Astrocyte (in vitro differentiated cells and primary cell): ENCODE measurements around the gene SPEM3. TPM values are rescaled to one million over a fixed set of nuclear protein-coding genes. Genes with fewer than 3 reads are reported as not detected.

Experiments used
- DNase-seq: peaks from one replicate; pipeline ENCODE4 v3.0.0-alpha.2; 2010; ENCODE audit warnings: low read depth
- FAIRE-seq: peaks from 2 replicates; lab custom pipeline; 2011; peaks lifted over from hg19 to GRCh38; lab: Jason Lieb, UNC
- H2AFZ ChIP-seq: 2 replicates; pipeline ENCODE4 v1.6.0; 2012; ENCODE audit warnings: low read depth, low read length, inconsistent platforms
- H3K27ac ChIP-seq: 2 replicates; pipeline ENCODE4 v1.5.1; 2011; ENCODE audit warnings: low read depth, low read length, inconsistent platforms
- H3K27me3 ChIP-seq: 2 replicates; pipeline ENCODE4 v1.6.0; 2011; ENCODE audit warnings: low read length, inconsistent platforms; ENCODE audit not compliant: insufficient read depth
- H3K36me3 ChIP-seq: 2 replicates; pipeline ENCODE4 v1.5.1; 2011; ENCODE audit warnings: low read length, inconsistent platforms; ENCODE audit not compliant: insufficient read depth
- H3K4me1 ChIP-seq: 2 replicates; pipeline ENCODE4 v1.5.1; 2011; ENCODE audit warnings: low read length, inconsistent platforms; ENCODE audit not compliant: insufficient read depth
- H3K4me2 ChIP-seq: 2 replicates; pipeline ENCODE4 v1.6.0; 2012; ENCODE audit warnings: low read length, inconsistent platforms
- H3K4me3 ChIP-seq: 2 replicates; pipeline ENCODE4 v1.5.1; 2011; ENCODE audit warnings: low read depth, mild to moderate bottlenecking, low read length, inconsistent platforms; ENCODE audit not compliant: insufficient read depth
- H3K79me2 ChIP-seq: 2 replicates; pipeline ENCODE4 v1.6.0; 2012; ENCODE audit warnings: mild to moderate bottlenecking, low read length, inconsistent platforms; ENCODE audit not compliant: insufficient read depth
- H3K9ac ChIP-seq: 2 replicates; pipeline ENCODE4 v1.6.0; 2012; ENCODE audit warnings: mild to moderate bottlenecking, low read length, inconsistent platforms
- H3K9me3 ChIP-seq: 2 replicates; pipeline ENCODE4 v1.5.1; 2012; ENCODE audit warnings: low read depth, mild to moderate bottlenecking, low read length, inconsistent platforms; ENCODE audit not compliant: insufficient read depth
- H4K20me1 ChIP-seq: 2 replicates; pipeline ENCODE4 v1.6.0; 2012; ENCODE audit warnings: low read length, inconsistent platforms; ENCODE audit not compliant: insufficient read depth
- H3K27ac Mint-ChIP-seq: one replicate; pipeline ENCODE4 v1.8.0; 2021; ENCODE audit warnings: mild to moderate bottlenecking, mixed read lengths; ENCODE audit not compliant: unreplicated experiment
- H3K27me3 Mint-ChIP-seq: one replicate; pipeline ENCODE4 v1.8.0; 2021; ENCODE audit warnings: low read depth, mixed read lengths; ENCODE audit not compliant: unreplicated experiment
- H3K36me3 Mint-ChIP-seq: one replicate; pipeline ENCODE4 v1.8.0; 2021; ENCODE audit warnings: low read depth, mixed read lengths; ENCODE audit not compliant: unreplicated experiment
- H3K4me1 Mint-ChIP-seq: one replicate; pipeline ENCODE4 v1.8.0; 2021; ENCODE audit warnings: low read depth, mixed read lengths; ENCODE audit not compliant: unreplicated experiment
- H3K4me3 Mint-ChIP-seq: one replicate; pipeline ENCODE4 v1.8.0; 2021; ENCODE audit warnings: mild to moderate bottlenecking, moderate library complexity, mixed read lengths; ENCODE audit not compliant: unreplicated experiment
- H3K9me3 Mint-ChIP-seq: one replicate; pipeline ENCODE4 v1.8.0; 2021; ENCODE audit warnings: mild to moderate bottlenecking, mixed read lengths; ENCODE audit not compliant: unreplicated experiment
- CTCF ChIP-seq: IDR thresholded peaks from 2 replicates; pipeline ENCODE4 v1.5.1; 2011; ENCODE audit warnings: low read depth, mild to moderate bottlenecking, inconsistent platforms, low read length, moderate library complexity; ENCODE audit not compliant: insufficient read depth
- EZH2 ChIP-seq: IDR thresholded peaks from 2 replicates; pipeline ENCODE4 v1.6.1; 2012; ENCODE audit warnings: mild to moderate bottlenecking, low read length, inconsistent platforms; ENCODE audit not compliant: insufficient read depth
- total RNA-seq: library from RNA; stranded (reverse); gene quantifications from 2 replicates; pipeline ENCODE4 v1.2.1, GENCODE V29; 2021

Gene SPEM3
- total RNA-seq, 1 donor from 2014 or later, result not detected

- H3K4me3 ChIP-seq, result no peak overlapping the region
- peak; percentile 57 for DNase-seq
- Mint-ChIP-seq H3K27me3 (peaks cover 8% of the 10 kb centered on the region), H3K27ac (no peak overlapping the region), H3K9me3 (peaks cover 7% of the 10 kb centered on the region), H3K36me3 (peaks cover 26% of the 10 kb centered on the region), H3K4me1 (peaks cover 13% of the 10 kb centered on the region), H3K4me3 (peak overlapping the region; percentile 54)
- H3K9ac ChIP-seq, result no peak overlapping the region
- peak; percentile 5 for FAIRE-seq
- TF ChIP-seq CTCF, result no peak
- no peak for TF ChIP-seq EZH2
- H3K79me2 ChIP-seq, result no peaks in the 10 kb centered on the region
- H3K27ac ChIP-seq, result no peak overlapping the region
- peak overlapping the region; percentile 6 for H3K4me2 ChIP-seq
- peaks cover 18% of the 10 kb centered on the region for H3K4me1 ChIP-seq
- H4K20me1 ChIP-seq, result peaks cover 3% of the 10 kb centered on the region
- no peaks in the 10 kb centered on the region for H3K36me3 ChIP-seq
- H3K27me3 ChIP-seq, result peaks cover 39% of the 10 kb centered on the region
- no peak overlapping the region for H2AFZ ChIP-seq
- no peaks in the 10 kb centered on the region for H3K9me3 ChIP-seq
Observed at GRCh38 chr17:7443499-7444485, 15.1 kb downstream of the SPEM3 start.

GRCh38 chr17:7444682-7445618 is 16.3 kb downstream of the SPEM3 start, which contains the start of gene CHRNB1:
Gene CHRNB1, plus strand, starts transcription at chr17:7445061. Its CDS starts 67 bp downstream, at chr17:7445128.
- Histone ChIP-seq H3K4me1 (peaks cover 18% of the 10 kb centered on the region), H3K9me3 (no peaks in the 10 kb centered on the region), H3K79me2 (no peaks in the 10 kb centered on the region), H3K9ac (no peak within 1 kb of the TSS), H3K27ac (no peak within 1 kb of the TSS), H3K4me3 (peak within 1 kb of the TSS; percentile 54), H3K4me2 (peak within 1 kb of the TSS; percentile 83), H2AFZ (peak within 1 kb of the TSS; percentile 63), H3K27me3 (peaks cover 30% of the 10 kb centered on the region), H4K20me1 (no peaks in the 10 kb centered on the region), H3K36me3 (no peaks in the 10 kb centered on the region)
- H3K27ac Mint-ChIP-seq, result peak within 1 kb of the TSS; percentile 50
- TF ChIP-seq EZH2, result no peak
- TF ChIP-seq CTCF, result no peak
- FAIRE-seq, result no peak
- peaks cover 9% of the 10 kb centered on the region for H3K4me1 Mint-ChIP-seq
- no peak for DNase-seq
- peaks cover 8% of the 10 kb centered on the region for H3K27me3 Mint-ChIP-seq
- H3K36me3 Mint-ChIP-seq, result peaks cover 25% of the 10 kb centered on the region
- H3K9me3 Mint-ChIP-seq, result peaks cover 7% of the 10 kb centered on the region
- H3K4me3 Mint-ChIP-seq, result peak within 1 kb of the TSS; percentile 73
